WTC11 (cell line): ENCODE measurements around the gene SPTLC2. TPM values are rescaled to one million over a fixed set of nuclear protein-coding genes. Genes with fewer than 3 reads are reported as not detected.

Source experiments
- ATAC-seq: fragments of 200-7000 bp; cut with Tn5 transposase; 2 replicates; pipeline ENCODE4 v1.10.0; 2021; ENCODE audit warnings: mild to moderate bottlenecking, moderate library complexity
- CTCF ChIA-PET: fragments of 300-600 bp; sonication (Branson Sonifier 250); formaldehyde crosslinking; loops from one replicate; lab custom pipeline; 2021; ENCODE audit warnings: antibody characterized with exemption; lab: Charles Lee
- POLR2A ChIA-PET: fragments of 350-600 bp; sonication (Branson Sonifier 250); formaldehyde crosslinking; loops from one replicate; lab custom pipeline; 2021; ENCODE audit warnings: antibody characterized with exemption; lab: Charles Lee
- DNase-seq: peaks from one replicate; pipeline ENCODE4 v3.0.0; 2021; ENCODE audit warnings: low spot score
- H3K27ac Mint-ChIP-seq: 2 replicates; pipeline ENCODE4 v1.8.0; 2021; ENCODE audit warnings: mixed read lengths
- H3K27me3 Mint-ChIP-seq: 2 replicates; pipeline ENCODE4 v1.8.0; 2021; ENCODE audit warnings: low read depth, mild to moderate bottlenecking, moderate library complexity, mixed read lengths
- H3K36me3 Mint-ChIP-seq: 2 replicates; pipeline ENCODE4 v1.8.0; 2021; ENCODE audit warnings: mixed read lengths
- H3K4me1 Mint-ChIP-seq: 2 replicates; pipeline ENCODE4 v1.8.0; 2022; ENCODE audit warnings: mixed read lengths
- H3K4me3 Mint-ChIP-seq: 2 replicates; pipeline ENCODE4 v1.8.0; 2021; ENCODE audit warnings: mild to moderate bottlenecking, moderate library complexity, mixed read lengths
- H3K9me3 Mint-ChIP-seq: 2 replicates; pipeline ENCODE4 v1.8.0; 2021; ENCODE audit warnings: mixed read lengths
- ATF1 ChIP-seq: sonication (generic); formaldehyde crosslinking; IDR thresholded peaks from 2 replicates; pipeline ENCODE4 v1.8.1; 2023; ENCODE audit warnings: mild to moderate bottlenecking, moderate library complexity, missing genetic modification reagents
- ATF3 ChIP-seq: sonication (generic); formaldehyde crosslinking; conservative IDR thresholded peaks from 2 replicates; pipeline ENCODE4 v1.8.1; 2022; ENCODE audit warnings: mild to moderate bottlenecking, missing genetic modification reagents
- E2F1 ChIP-seq: sonication (generic); formaldehyde crosslinking; IDR thresholded peaks from 2 replicates; pipeline ENCODE4 v1.8.0; 2022; ENCODE audit warnings: mild to moderate bottlenecking, missing genetic modification reagents
- EMX1 ChIP-seq: fragments of 250-450 bp; sonication (Bioruptor Pico); IDR thresholded peaks from 2 replicates; pipeline ENCODE4 v1.8.0; 2021; ENCODE audit warnings: mild to moderate bottlenecking
- ESRRA ChIP-seq: sonication (generic); formaldehyde crosslinking; IDR thresholded peaks from 2 replicates; pipeline ENCODE4 v1.8.1; 2022; ENCODE audit warnings: mild to moderate bottlenecking, missing genetic modification reagents, borderline replicate concordance
- ETV6 ChIP-seq: sonication (generic); formaldehyde crosslinking; IDR thresholded peaks from 2 replicates; pipeline ENCODE4 v1.8.1; 2022; ENCODE audit warnings: mild to moderate bottlenecking, missing genetic modification reagents
- FOXJ3 ChIP-seq: sonication (generic); formaldehyde crosslinking; IDR thresholded peaks from 2 replicates; pipeline ENCODE4 v1.9.0; 2021; ENCODE audit warnings: missing genetic modification reagents, mild to moderate bottlenecking, borderline replicate concordance
- GABPB1 ChIP-seq: sonication (generic); formaldehyde crosslinking; IDR thresholded peaks from 2 replicates; pipeline ENCODE4 v1.8.1; 2023; ENCODE audit warnings: mild to moderate bottlenecking, missing genetic modification reagents
- JAZF1 ChIP-seq: fragments of 250-450 bp; sonication (Bioruptor Pico); IDR thresholded peaks from 2 replicates; pipeline ENCODE4 v1.9.0; 2021; ENCODE audit warnings: moderate library complexity, mild to moderate bottlenecking, inconsistent platforms
- MYBL2 ChIP-seq: sonication (generic); formaldehyde crosslinking; IDR thresholded peaks from 2 replicates; pipeline ENCODE4 v1.8.1; 2023; ENCODE audit warnings: mild to moderate bottlenecking, moderate library complexity, missing genetic modification reagents
- NFATC4 ChIP-seq: fragments of 250-450 bp; sonication (Bioruptor Pico); IDR thresholded peaks from 2 replicates; pipeline ENCODE4 v1.9.0; 2021; ENCODE audit warnings: mild to moderate bottlenecking
- NR2C2 ChIP-seq: sonication (generic); formaldehyde crosslinking; IDR thresholded peaks from 2 replicates; pipeline ENCODE4 v1.8.0; 2022; ENCODE audit warnings: mild to moderate bottlenecking, missing genetic modification reagents
- NR3C1 ChIP-seq: sonication (generic); formaldehyde crosslinking; conservative IDR thresholded peaks from 2 replicates; pipeline ENCODE4 v1.8.1; 2023; ENCODE audit warnings: low read depth, mild to moderate bottlenecking, missing genetic modification reagents
- RELA ChIP-seq: sonication (generic); formaldehyde crosslinking; IDR thresholded peaks from 2 replicates; pipeline ENCODE4 v1.8.1; 2022; ENCODE audit warnings: missing genetic modification reagents, mild to moderate bottlenecking, borderline replicate concordance
- RORB ChIP-seq: fragments of 250-450 bp; sonication (Bioruptor Pico); IDR thresholded peaks from 2 replicates; pipeline ENCODE4 v1.9.0; 2021; ENCODE audit warnings: mild to moderate bottlenecking
- SP1 ChIP-seq: sonication (generic); formaldehyde crosslinking; conservative IDR thresholded peaks from 2 replicates; pipeline ENCODE4 v1.8.1; 2022; ENCODE audit warnings: missing genetic modification reagents
- STAT6 ChIP-seq: sonication (generic); formaldehyde crosslinking; conservative IDR thresholded peaks from 2 replicates; pipeline ENCODE4 v1.8.1; 2023; ENCODE audit warnings: mild to moderate bottlenecking, low read depth, missing genetic modification reagents, moderate library complexity
- ZMAT4 ChIP-seq: fragments of 250-450 bp; sonication (Bioruptor Pico); IDR thresholded peaks from 2 replicates; pipeline ENCODE4 v1.9.0; 2021; ENCODE audit warnings: mild to moderate bottlenecking
- ZNF317 ChIP-seq: sonication (generic); formaldehyde crosslinking; IDR thresholded peaks from 2 replicates; pipeline ENCODE4 v1.8.1; 2023; ENCODE audit warnings: low read depth, mild to moderate bottlenecking, moderate library complexity, missing genetic modification reagents, borderline replicate concordance
- ZNF416 ChIP-seq: fragments of 250-450 bp; sonication (Bioruptor Pico); IDR thresholded peaks from 2 replicates; pipeline ENCODE4 v1.9.0; 2021; ENCODE audit warnings: mild to moderate bottlenecking, inconsistent platforms
- ZNF671 ChIP-seq: fragments of 250-450 bp; sonication (Bioruptor Pico); IDR thresholded peaks from 2 replicates; pipeline ENCODE4 v1.8.0; 2021; ENCODE audit warnings: mild to moderate bottlenecking
- total RNA-seq: library from RNA; stranded (reverse); gene quantifications from 3 replicates; pipeline ENCODE4 v1.2.3, GENCODE V29; 2021
- TF ChIP-seq, protein P1 (sequence below): fragments of 250-450 bp; sonication (Bioruptor Pico); conservative IDR thresholded peaks from 2 replicates; pipeline ENCODE4 v1.9.0; 2021; ENCODE audit warnings: mild to moderate bottlenecking
- TF ChIP-seq, protein P2 (sequence below): sonication (generic); formaldehyde crosslinking; IDR thresholded peaks from 2 replicates; pipeline ENCODE4 v1.8.1; 2023; ENCODE audit warnings: mild to moderate bottlenecking, missing genetic modification reagents, moderate library complexity
- TF ChIP-seq, protein P3 (sequence below): sonication (generic); formaldehyde crosslinking; IDR thresholded peaks from 2 replicates; pipeline ENCODE4 v1.8.1; 2023; ENCODE audit warnings: mild to moderate bottlenecking, missing genetic modification reagents, moderate library complexity

The SPTLC2 gene
- total RNA-seq, 1 experiment from 2014 or later = 40.1 TPM

- TF ChIP-seq, protein P1, sequence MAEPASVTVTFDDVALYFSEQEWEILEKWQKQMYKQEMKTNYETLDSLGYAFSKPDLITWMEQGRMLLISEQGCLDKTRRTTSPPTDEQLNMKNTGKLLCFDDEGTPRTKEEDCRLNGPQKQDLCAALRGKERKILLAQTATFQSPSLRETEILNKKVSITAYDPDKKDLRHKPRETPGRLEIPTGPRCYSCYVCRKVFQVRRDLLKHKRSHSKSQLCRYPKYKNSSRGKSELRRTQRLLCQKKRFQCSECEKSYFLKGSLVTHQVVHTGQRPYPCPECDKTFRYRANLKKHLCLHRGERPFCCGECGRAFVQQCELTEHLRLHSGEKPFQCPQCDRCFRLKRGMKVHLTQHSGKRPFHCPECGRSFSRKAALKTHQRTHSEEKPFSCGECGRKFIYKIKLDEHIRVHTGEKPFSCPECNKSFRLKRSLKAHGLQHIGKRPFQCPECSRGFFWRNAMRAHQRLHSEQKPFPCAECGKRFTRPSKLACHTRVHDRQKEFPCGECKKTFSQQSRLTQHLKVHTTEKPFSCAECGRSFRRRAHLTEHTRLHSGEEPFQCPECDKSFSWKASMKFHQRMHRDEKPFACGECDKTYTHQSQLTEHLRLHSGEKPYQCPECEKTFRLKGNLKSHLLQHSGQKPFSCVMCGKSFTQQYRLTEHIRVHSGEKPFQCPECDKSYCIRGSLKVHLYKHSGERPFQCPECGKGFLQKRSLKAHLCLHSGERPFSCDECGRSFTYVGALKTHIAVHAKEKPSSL (CRISPR knock-in tag) = no peak
- TF ChIP-seq NR2C2 = no peak
- TF ChIP-seq ZNF416 (CRISPR knock-in tag) = no peak
- TF ChIP-seq ZNF317 = no peak
- TF ChIP-seq SP1 (CRISPR knock-in tag) = no peak
- TF ChIP-seq, protein P2, sequence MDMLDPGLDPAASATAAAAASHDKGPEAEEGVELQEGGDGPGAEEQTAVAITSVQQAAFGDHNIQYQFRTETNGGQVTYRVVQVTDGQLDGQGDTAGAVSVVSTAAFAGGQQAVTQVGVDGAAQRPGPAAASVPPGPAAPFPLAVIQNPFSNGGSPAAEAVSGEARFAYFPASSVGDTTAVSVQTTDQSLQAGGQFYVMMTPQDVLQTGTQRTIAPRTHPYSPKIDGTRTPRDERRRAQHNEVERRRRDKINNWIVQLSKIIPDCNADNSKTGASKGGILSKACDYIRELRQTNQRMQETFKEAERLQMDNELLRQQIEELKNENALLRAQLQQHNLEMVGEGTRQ (CRISPR knock-in tag) = no peak
- no peak for TF ChIP-seq ESRRA (CRISPR knock-in tag)
- no peak for TF ChIP-seq MYBL2 (CRISPR knock-in tag)
- no peak for TF ChIP-seq FOXJ3
- TF ChIP-seq ATF3 (CRISPR knock-in tag) = no peak
Measured at GRCh38 chr14:77469539-77469938, 146.9 kb downstream of the SPTLC2 start (continued).

GRCh38 chr14:77469067-77469505 lies 147.4 kb downstream of the SPTLC2 start:
- peak overlapping the region; percentile 58 for H3K27ac Mint-ChIP-seq
- CTCF ChIA-PET = interaction anchor here (0.6 to 3.0 kb wide), 2 partner anchors 10 to 148 kb away, joined by 3 to 18 read pairs; partner anchors contain the start of genes GSTZ1 and POMT2
- no peak overlapping the region for H3K4me3 Mint-ChIP-seq
- DNase-seq (no peak), ATAC-seq (no peak)
- POLR2A ChIA-PET = no interaction called here
- H3K36me3 Mint-ChIP-seq = peaks cover 48% of the 10 kb centered on the region
- no peaks in the 10 kb centered on the region for H3K27me3 Mint-ChIP-seq
- H3K9me3 Mint-ChIP-seq = no peaks in the 10 kb centered on the region
- H3K4me1 Mint-ChIP-seq = peaks cover 27% of the 10 kb centered on the region
- TF ChIP-seq STAT6 (CRISPR knock-in tag) = no peak
- peak; percentile 95 for TF ChIP-seq GABPB1 (CRISPR knock-in tag)

DNA sequence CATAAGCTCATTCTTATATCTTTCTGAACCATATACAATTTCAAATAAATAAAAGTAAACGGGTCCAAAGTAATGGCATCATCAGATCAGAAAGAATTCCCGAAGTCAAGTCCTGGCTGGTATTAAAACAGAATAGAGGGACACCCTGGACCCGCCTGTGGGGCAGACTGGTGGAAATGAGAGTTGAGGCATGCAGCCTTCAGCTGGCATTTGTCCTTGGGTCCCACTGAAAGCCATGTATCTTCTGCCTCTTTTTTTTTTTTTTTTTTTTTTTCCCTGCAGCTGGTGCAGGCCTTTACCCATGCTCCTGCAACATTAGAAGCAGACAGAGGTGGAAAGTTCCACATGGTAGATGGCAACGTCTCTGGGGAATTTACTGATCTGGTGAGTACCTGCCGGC lies 148.6 kb downstream of the SPTLC2 start:
- Mint-ChIP-seq H3K4me1 (peaks cover 24% of the 10 kb centered on the region), H3K27me3 (no peaks in the 10 kb centered on the region), H3K36me3 (peaks cover 57% of the 10 kb centered on the region), H3K4me3 (no peak overlapping the region), H3K9me3 (no peaks in the 10 kb centered on the region), H3K27ac (no peak overlapping the region)
- TF ChIP-seq ZMAT4 (CRISPR knock-in tag) = no peak
- no peak for TF ChIP-seq E2F1
- TF ChIP-seq, protein P3, sequence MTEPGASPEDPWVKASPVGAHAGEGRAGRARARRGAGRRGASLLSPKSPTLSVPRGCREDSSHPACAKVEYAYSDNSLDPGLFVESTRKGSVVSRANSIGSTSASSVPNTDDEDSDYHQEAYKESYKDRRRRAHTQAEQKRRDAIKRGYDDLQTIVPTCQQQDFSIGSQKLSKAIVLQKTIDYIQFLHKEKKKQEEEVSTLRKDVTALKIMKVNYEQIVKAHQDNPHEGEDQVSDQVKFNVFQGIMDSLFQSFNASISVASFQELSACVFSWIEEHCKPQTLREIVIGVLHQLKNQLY (CRISPR knock-in tag) = no peak
- TF ChIP-seq RORB (CRISPR knock-in tag) = no peak
- TF ChIP-seq SP1 (CRISPR knock-in tag) = no peak
- TF ChIP-seq MYBL2 (CRISPR knock-in tag) = no peak
- no peak for TF ChIP-seq ZNF317
- no peak for TF ChIP-seq JAZF1 (CRISPR knock-in tag)
- no peak for TF ChIP-seq ATF1 (CRISPR knock-in tag)
- TF ChIP-seq ETV6 (CRISPR knock-in tag) = no peak
- no peak for TF ChIP-seq NFATC4 (CRISPR knock-in tag)
- no peak for TF ChIP-seq ESRRA (CRISPR knock-in tag)
- TF ChIP-seq RELA (CRISPR knock-in tag) = no peak
- TF ChIP-seq EMX1 (CRISPR knock-in tag) = no peak
- TF ChIP-seq ZNF671 = no peak
- TF ChIP-seq NR3C1 (CRISPR knock-in tag) = no peak
- TF ChIP-seq ATF3 (CRISPR knock-in tag) = no peak
- ChIA-PET POLR2A (no interaction called here), CTCF (interaction anchor here (0.6 to 1.2 kb wide), 2 partner anchors 10 to 137 kb away, joined by 5 to 6 read pairs; partner anchors contain the start of genes AHSA1 and VIPAS39)
- no peak for DNase-seq
- no peak for ATAC-seq
